SW480 (cell line): ENCODE data around the gene BPNT1.
A peak's percentile ranks its signal among the peaks of the same experiment; 100 is the strongest.
"Not testable (repeated sequence)": the region's sequence is repeated elsewhere in the genome, so short reads cannot be mapped to it uniquely, and the experiment has no call there.

Experiments
- DNase-seq: peaks from one replicate; pipeline ENCODE4 v3.0.0-alpha.2; 2016; ENCODE audit warnings: low spot score

Gene BPNT1

GRCh38 chr1:220077887-220078286 lies 11.7 kb downstream of the BPNT1 start:
- DNase-seq: no peak

GRCh38 chr1:220076861-220077762 lies 12.5 kb downstream of the BPNT1 start:
- DNase-seq: no peak

- DNase-seq: no peak
Observed at GRCh38 chr1:220067269-220068204, 22.1 kb downstream of the BPNT1 start.

- no peak for DNase-seq
Observed at GRCh38 chr1:220062629-220063028, 27.0 kb downstream of the BPNT1 start.

GRCh38 chr1:220060876-220061275 lies 28.7 kb downstream of the BPNT1 start:
- no peak for DNase-seq

- DNase-seq: no peak
Observed at GRCh38 chr1:220056374-220056773, 33.2 kb downstream of the BPNT1 start.

- DNase-seq: peak; percentile 98
Observed at GRCh38 chr1:220046052-220046930, 43.3 kb downstream of the BPNT1 start, which contains the start of gene EPRS1. TSS of gene EPRS1 (minus strand) at chr1:220046505. CDS start at chr1:220046388, 117 bp downstream.

GRCh38 chr1:220045356-220046051 lies 44.1 kb downstream of the BPNT1 start:
- DNase-seq: no peak

GRCh38 chr1:220044678-220045355 lies 44.8 kb downstream of the BPNT1 start:
- DNase-seq: no peak

- no peak for DNase-seq
Observed at GRCh38 chr1:220043646-220044045, 45.9 kb downstream of the BPNT1 start.

GRCh38 chr1:220040028-220040596 lies 49.5 kb downstream of the BPNT1 start:
- no peak for DNase-seq

- no peak for DNase-seq
Observed at GRCh38 chr1:220038640-220039039, 50.9 kb downstream of the BPNT1 start.

- not testable (repeated sequence) for DNase-seq
Observed at GRCh38 chr1:220037810-220038209, 51.8 kb downstream of the BPNT1 start.

- no peak for DNase-seq
Observed at GRCh38 chr1:220032911-220033310, 56.7 kb downstream of the BPNT1 start.

GRCh38 chr1:220031287-220031686 lies 58.3 kb downstream of the BPNT1 start:
- no peak for DNase-seq

- DNase-seq: no peak
Observed at GRCh38 chr1:220028346-220028895, 61.2 kb downstream of the BPNT1 start.

GRCh38 chr1:220019071-220019470 lies 70.5 kb downstream of the BPNT1 start:
- no peak for DNase-seq

- no peak for DNase-seq
Observed at GRCh38 chr1:220013497-220013896, 76.1 kb downstream of the BPNT1 start.

GRCh38 chr1:220012259-220012658 lies 77.3 kb downstream of the BPNT1 start:
- no peak for DNase-seq

GRCh38 chr1:220011620-220012019 lies 78.0 kb downstream of the BPNT1 start:
- no peak for DNase-seq
